ENCODE results near the gene CNTN2. TPM values are rescaled to one million over a fixed set of nuclear protein-coding genes. Genes with fewer than 3 reads are reported as not detected.

The CNTN2 gene
- total RNA-seq, 1 donor from 2014 or later, result under 0.01 TPM

- TF ChIP-seq, protein P1, sequence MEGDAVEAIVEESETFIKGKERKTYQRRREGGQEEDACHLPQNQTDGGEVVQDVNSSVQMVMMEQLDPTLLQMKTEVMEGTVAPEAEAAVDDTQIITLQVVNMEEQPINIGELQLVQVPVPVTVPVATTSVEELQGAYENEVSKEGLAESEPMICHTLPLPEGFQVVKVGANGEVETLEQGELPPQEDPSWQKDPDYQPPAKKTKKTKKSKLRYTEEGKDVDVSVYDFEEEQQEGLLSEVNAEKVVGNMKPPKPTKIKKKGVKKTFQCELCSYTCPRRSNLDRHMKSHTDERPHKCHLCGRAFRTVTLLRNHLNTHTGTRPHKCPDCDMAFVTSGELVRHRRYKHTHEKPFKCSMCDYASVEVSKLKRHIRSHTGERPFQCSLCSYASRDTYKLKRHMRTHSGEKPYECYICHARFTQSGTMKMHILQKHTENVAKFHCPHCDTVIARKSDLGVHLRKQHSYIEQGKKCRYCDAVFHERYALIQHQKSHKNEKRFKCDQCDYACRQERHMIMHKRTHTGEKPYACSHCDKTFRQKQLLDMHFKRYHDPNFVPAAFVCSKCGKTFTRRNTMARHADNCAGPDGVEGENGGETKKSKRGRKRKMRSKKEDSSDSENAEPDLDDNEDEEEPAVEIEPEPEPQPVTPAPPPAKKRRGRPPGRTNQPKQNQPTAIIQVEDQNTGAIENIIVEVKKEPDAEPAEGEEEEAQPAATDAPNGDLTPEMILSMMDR (IDR thresholded peaks at IDR 0.05; ENCODE audit: insufficient read depth, low read length, severe bottlenecking), result no peak
- Histone ChIP-seq H3K36me3 (ENCODE audit: control insufficient read depth, insufficient read depth, low read length) (no peaks in the 10 kb centered on the region), H3K27me3 (ENCODE audit: control insufficient read depth, insufficient read depth, low read length) (no peaks in the 10 kb centered on the region), H3K4me3 (ENCODE audit: low read depth, low read length) (no peak overlapping the region)
- no peak for DNase-seq (ENCODE audit: low read depth)
- no peak for FAIRE-seq
Observed at GRCh38 chr1:205077158-205077933, 34.3 kb downstream of the CNTN2 start.

DNA sequence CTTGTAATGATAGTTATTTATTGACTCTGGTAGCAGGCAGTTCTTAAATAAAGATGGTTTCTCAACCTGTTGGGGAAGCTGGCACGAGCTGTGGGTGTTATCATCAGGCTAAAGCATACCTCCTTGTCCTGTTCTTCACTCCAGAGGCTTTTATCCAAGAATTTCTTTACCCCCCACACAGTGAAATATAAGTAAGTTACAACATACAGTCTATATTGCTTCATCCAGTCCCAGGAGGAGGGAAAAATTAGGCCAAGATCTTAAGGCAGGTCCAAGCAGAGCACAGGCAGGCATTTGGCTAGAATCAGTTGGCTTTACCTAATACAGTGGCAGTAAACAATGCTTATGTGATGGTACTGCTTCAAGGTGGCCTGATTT lies 34.9 kb downstream of the CNTN2 start:
- TF ChIP-seq, protein P1 (IDR thresholded peaks at IDR 0.05; ENCODE audit: insufficient read depth, low read length, severe bottlenecking), result no peak
- Histone ChIP-seq H3K27me3 (ENCODE audit: control insufficient read depth, insufficient read depth, low read length) (no peaks in the 10 kb centered on the region), H3K4me3 (ENCODE audit: low read depth, low read length) (no peak overlapping the region), H3K36me3 (ENCODE audit: control insufficient read depth, insufficient read depth, low read length) (no peaks in the 10 kb centered on the region)
- FAIRE-seq (no peak), DNase-seq (ENCODE audit: low read depth) (no peak)

- Histone ChIP-seq H3K36me3 (ENCODE audit: control insufficient read depth, insufficient read depth, low read length) (peaks cover 1% of the 10 kb centered on the region), H3K4me3 (ENCODE audit: low read depth, low read length) (no peak overlapping the region), H3K27me3 (ENCODE audit: control insufficient read depth, insufficient read depth, low read length) (no peaks in the 10 kb centered on the region)
- TF ChIP-seq, protein P1 (IDR thresholded peaks at IDR 0.05; ENCODE audit: insufficient read depth, low read length, severe bottlenecking), result no peak
- no peak for DNase-seq (ENCODE audit: low read depth)
- FAIRE-seq, result no peak
Observed at GRCh38 chr1:205082431-205082830, 39.4 kb downstream of the CNTN2 start.

DNA sequence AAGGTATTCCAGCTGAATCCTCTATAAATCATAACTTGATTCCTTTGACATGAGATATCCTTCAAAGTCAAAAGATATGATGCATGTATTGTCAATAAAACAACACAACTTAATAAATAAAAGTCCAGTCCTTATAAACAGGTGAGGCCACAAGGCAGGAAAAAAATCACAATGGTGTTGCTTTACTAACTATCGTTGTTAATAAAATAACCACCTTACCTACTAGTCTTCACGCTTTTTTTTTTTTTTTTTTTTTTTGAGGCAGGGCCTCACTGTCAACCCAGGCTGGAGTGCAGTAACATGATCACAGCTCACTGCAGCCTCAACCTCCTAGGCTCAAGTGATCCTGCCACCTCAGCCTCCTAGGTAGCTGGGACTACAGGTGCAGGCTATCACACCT lies 41.3 kb downstream of the CNTN2 start, which contains the start of gene TMEM81:
TMEM81 (minus strand) TSS at position 101 of the 400 bp plus-strand sequence. CDS start 140 bp downstream, outside the sequence.
- H3K4me3 ChIP-seq (ENCODE audit: low read depth, low read length), result no peak within 1 kb of the TSS
- TF ChIP-seq, protein P1 (IDR thresholded peaks at IDR 0.05; ENCODE audit: insufficient read depth, low read length, severe bottlenecking), result no peak
- DNase-seq (ENCODE audit: low read depth) (no peak), FAIRE-seq (no peak)
- peaks cover 1% of the 10 kb centered on the region for H3K36me3 ChIP-seq (ENCODE audit: control insufficient read depth, insufficient read depth, low read length)
- H3K27me3 ChIP-seq (ENCODE audit: control insufficient read depth, insufficient read depth, low read length), result no peaks in the 10 kb centered on the region

GRCh38 chr1:205088341-205088740 lies 45.3 kb downstream of the CNTN2 start:
- Histone ChIP-seq H3K36me3 (ENCODE audit: control insufficient read depth, insufficient read depth, low read length) (peaks cover 3% of the 10 kb centered on the region), H3K4me3 (ENCODE audit: low read depth, low read length) (no peak overlapping the region), H3K27me3 (ENCODE audit: control insufficient read depth, insufficient read depth, low read length) (no peaks in the 10 kb centered on the region)
- TF ChIP-seq, protein P1 (IDR thresholded peaks at IDR 0.05; ENCODE audit: insufficient read depth, low read length, severe bottlenecking), result no peak
- no peak for FAIRE-seq
- no peak for DNase-seq (ENCODE audit: low read depth)
